GM19351 (cell line): ENCODE results near the gene TNNI3K.

Experiments used
- ATAC-seq: cut with Tn5 transposase; IDR thresholded peaks from one replicate; pipeline ENCODE4 v1.9.1; 2021; ENCODE audit warnings: mild to moderate bottlenecking, moderate library complexity; ENCODE audit not compliant: unreplicated experiment

TNNI3K gene

DNA sequence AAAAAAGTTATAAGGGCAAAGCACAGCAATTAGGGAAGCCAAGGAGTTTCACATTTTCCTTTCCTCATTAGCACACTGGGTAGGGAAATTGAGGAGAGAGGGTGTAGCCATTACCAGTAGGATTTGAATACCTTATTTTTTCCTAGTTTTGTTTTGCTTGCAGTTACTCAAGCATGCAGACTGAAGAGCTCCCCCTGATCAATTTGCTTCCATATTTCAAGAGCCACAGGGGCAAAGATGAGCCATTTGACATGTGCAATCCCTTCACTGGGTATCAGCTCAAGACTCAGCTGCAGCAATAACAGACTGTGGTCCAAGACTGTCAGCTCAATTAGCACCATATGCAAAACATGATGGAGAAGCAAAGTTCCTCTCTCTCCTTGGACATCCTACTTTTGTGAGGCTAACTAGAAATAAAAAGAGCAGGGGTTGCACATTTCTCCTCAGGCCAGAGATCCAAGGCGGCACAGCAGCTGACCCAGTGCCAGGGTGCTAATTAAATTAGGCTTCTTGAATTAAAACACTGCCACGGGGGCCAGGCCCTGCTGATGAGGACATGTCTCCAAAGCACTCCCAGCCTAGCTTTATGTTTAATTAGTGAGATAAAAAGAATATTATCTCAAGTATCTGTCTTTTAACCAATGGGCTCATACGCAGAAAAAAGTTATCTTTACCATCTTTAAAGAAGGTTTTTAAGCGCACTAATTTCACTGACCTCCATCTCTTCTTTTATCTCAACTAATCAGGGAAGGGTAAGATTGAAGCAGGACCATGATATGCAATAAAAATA, 314.0 kb downstream of the TNNI3K start:
- no peak for ATAC-seq

DNA sequence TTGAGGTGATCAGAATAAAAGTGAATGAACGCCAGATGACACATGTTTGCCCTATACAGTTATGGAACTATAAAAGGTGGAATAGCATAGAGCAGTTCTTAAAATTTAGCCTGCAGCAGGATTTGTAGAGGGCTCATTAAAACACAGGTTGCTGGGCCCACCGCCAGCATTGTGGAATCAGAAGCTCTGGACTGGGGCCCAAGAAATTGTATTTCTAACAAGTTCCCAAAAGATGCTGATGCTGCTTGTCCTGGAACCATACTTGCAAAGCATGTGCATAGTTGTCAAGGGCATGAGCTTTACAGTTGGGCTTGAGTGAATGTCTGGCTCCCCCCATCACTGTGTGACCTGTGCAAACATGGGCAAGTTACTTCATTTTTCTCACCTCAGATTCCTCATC, 314.7 kb downstream of the TNNI3K start:
- ATAC-seq, result no peak

GRCh38 chr1:74570797-74571492, 335.8 kb downstream of the TNNI3K start:
- no peak for ATAC-seq

DNA sequence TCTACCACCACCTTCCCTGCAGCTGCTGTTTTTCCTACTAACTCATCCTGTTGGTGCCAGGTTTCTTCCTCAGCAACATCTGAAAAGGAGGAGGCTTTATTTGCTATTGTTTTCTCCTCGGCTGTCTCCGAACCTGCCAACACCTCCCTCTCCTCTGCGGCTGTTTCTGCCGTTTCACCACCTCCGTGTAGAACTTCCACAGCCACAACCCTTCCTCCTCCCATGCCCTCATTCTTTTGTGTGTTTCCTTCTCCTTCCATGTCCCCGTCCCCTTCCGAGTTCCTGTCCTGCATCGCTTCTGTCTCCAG, 336.3 kb downstream of the TNNI3K start:
- no peak for ATAC-seq

DNA sequence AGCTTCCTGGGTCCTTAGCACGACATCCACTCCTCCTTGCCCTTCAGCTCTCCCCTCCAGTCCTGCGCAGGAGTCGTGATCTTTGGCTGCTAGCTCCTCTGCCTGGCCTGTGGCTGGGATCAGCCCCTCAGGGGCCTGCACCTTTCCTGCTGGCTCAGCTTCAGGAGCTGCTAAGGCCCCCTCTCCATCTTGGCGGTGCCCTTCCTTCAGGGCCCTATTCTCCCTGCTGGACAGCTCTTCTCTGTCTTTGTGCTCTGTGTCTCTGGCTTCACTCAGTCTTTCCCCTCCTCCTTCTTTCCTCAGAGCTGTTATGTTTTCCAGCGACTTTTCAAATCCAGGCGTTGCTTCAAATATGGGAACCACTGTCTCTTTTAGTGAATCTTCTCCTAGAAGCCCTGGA, 336.7 kb downstream of the TNNI3K start:
- ATAC-seq, result no peak

- no peak for ATAC-seq
Measured at GRCh38 chr1:74578101-74578500, 342.9 kb downstream of the TNNI3K start.

GRCh38 chr1:74579425-74579824, 344.2 kb downstream of the TNNI3K start:
- peak; percentile 99 for ATAC-seq

DNA sequence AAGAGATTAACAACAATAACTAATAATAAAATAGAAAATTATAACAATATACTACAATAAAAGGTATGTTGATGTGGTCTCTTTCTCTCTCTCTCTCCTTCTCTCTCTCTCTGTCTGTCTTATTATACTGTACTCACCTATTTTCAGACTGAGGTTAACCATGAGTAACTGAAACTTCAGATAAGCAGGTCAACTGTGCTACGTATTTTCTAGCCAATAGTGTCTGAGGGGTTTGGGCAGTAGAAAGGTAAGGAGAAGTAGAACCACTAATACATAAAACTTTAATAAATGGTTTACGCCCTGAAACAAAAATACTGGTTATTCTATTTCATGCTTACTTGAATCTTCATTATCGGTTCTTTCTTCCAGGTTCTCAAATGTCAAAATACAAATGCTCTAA, 348.2 kb downstream of the TNNI3K start:
- no peak for ATAC-seq

- no peak for ATAC-seq
Measured at GRCh38 chr1:74584185-74584584, 349.0 kb downstream of the TNNI3K start.

- peak; percentile 49 for ATAC-seq
Measured at GRCh38 chr1:74586253-74586897, 351.2 kb downstream of the TNNI3K start.

GRCh38 chr1:74587888-74588287, 352.7 kb downstream of the TNNI3K start:
- no peak for ATAC-seq

GRCh38 chr1:74590288-74590687, 355.1 kb downstream of the TNNI3K start:
- no peak for ATAC-seq

DNA sequence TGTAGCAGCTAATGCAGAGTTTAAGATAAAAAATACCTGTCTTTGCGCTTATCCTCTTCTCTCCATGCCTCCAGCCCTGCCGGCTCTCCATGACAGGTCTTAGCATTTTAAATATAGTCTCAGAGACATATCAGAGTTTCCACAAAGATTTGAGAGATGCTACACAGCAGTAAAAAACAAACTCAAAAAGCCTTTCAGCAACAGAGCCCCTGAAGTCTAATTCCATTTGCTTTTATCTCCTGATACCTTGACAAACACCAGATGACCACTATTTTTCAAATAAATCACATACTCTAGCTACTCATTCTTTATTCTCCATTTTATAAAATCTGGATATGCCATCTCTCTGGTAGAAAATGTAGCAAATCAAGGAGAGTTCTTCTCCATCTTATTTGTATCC, 356.8 kb downstream of the TNNI3K start:
- no peak for ATAC-seq

- peak; percentile 65 for ATAC-seq
Measured at GRCh38 chr1:74592580-74593355, 357.6 kb downstream of the TNNI3K start.
